Ectodermal cell (in vitro differentiated cells): ENCODE data around the gene FARSB.

Source experiments
- H3K27ac ChIP-seq: 2 replicates; pipeline ENCODE4 v1.7.0; 2013; ENCODE audit warnings: mild to moderate bottlenecking, low read depth, low read length; ENCODE audit not compliant: insufficient read depth, poor library complexity, severe bottlenecking
- H3K27me3 ChIP-seq: 2 replicates; pipeline ENCODE4 v1.7.0; 2013; ENCODE audit warnings: mild to moderate bottlenecking, low read length; ENCODE audit not compliant: insufficient read depth, control insufficient read depth, poor library complexity, severe bottlenecking
- H3K36me3 ChIP-seq: one replicate; pipeline ENCODE4 v1.7.0; 2013; ENCODE audit warnings: low read length; ENCODE audit not compliant: control insufficient read depth, insufficient read depth
- H3K4me1 ChIP-seq: one replicate; pipeline ENCODE4 v1.7.0; 2013; ENCODE audit warnings: low read length; ENCODE audit not compliant: control insufficient read depth, insufficient read depth
- H3K4me3 ChIP-seq: 2 replicates; pipeline ENCODE4 v1.7.0; 2013; ENCODE audit warnings: low read depth, low read length, control low read depth; ENCODE audit not compliant: insufficient read depth
- H3K9me3 ChIP-seq: 2 replicates; pipeline ENCODE4 v1.7.0; 2013; ENCODE audit warnings: mild to moderate bottlenecking, low read length, moderate library complexity; ENCODE audit not compliant: control insufficient read depth
- WGBS, 2 experiments: methylation state at CpG; one replicate each; pipeline ENCODE4 v1.1.7; 2013; ENCODE audit warnings: missing lambda C conversion rate in 2 of 2; 5-methylcytosine and 5-hydroxymethylcytosine counted together

Gene FARSB

DNA sequence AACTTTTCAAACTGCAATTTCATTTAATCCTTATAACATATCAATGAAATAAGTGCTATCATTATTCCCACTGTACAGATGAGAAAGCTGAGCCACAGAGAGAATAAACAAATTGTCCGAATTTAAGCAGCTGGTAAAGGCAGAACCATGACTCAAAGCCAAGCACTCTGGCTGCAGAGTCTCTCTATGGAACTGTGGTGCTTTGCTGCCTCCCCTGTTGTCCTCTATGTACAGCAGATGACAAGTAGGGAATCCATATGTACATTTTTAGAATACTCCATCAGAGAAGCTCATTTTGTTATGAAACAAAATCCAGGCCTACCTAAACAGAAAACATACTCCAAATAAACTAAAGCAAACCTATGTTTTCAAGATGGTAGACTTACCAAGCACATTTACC lies 45.1 kb downstream of the FARSB start:
- Histone ChIP-seq H3K36me3 (peaks cover 8% of the 10 kb centered on the region), H3K27ac (no peak overlapping the region), H3K27me3 (no peaks in the 10 kb centered on the region), H3K4me1 (peaks cover 6% of the 10 kb centered on the region), H3K9me3 (no peaks in the 10 kb centered on the region), H3K4me3 (no peak overlapping the region)
- WGBS, 2 experiments = 92 to 100% methylated on average over 1 of the region's 1 CpG

DNA sequence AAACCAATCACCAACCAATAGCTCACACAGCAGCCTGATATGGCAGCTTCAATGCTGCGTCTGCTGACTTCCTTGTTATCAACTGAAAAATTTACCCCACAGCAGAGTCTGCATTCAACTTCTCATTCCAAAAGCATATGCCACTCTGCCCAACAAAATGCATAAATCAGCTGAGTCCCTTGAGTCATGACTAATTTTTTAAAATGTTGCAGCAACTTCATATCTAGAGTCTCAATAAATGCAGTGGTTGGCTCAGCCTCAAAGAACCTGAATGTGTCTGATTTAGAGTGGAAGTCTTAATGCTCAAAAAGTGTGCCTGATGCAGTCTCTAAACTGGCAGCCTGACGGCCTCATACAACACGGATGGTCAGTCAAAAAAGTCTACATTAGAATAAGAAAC lies 46.5 kb downstream of the FARSB start:
- H3K4me3 ChIP-seq = no peak overlapping the region
- H3K27ac ChIP-seq = no peak overlapping the region
- H3K36me3 ChIP-seq = peaks cover 8% of the 10 kb centered on the region
- H3K27me3 ChIP-seq = no peaks in the 10 kb centered on the region
- H3K9me3 ChIP-seq = no peaks in the 10 kb centered on the region
- WGBS, 2 experiments = 74 to 78% methylated on average over 3 of the region's 3 CpGs
- H3K4me1 ChIP-seq = peaks cover 6% of the 10 kb centered on the region

DNA sequence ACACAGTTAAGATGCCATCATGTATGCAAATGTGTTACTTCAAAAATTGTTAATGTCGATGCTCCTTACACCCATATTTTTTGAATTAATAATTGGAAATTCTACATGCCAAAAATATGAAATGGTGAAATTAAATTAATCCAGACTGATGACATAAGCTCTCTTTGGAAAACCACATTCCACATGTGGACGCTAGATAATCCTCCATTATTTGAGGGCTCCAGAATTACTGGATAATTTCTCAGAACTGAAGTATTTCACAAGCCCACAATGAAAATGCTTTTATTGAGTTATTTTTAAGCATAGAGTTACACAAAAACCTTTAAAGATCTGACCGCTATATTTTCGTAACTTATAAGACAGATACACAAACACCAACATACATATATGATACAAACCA lies 47.8 kb downstream of the FARSB start:
- Histone ChIP-seq H3K27me3 (no peaks in the 10 kb centered on the region), H3K27ac (no peak overlapping the region), H3K9me3 (no peaks in the 10 kb centered on the region), H3K4me3 (no peak overlapping the region), H3K4me1 (peaks cover 6% of the 10 kb centered on the region), H3K36me3 (peaks cover 8% of the 10 kb centered on the region)
- 91% methylated on average over 3 of the region's 4 CpGs for WGBS, 2 experiments

- Histone ChIP-seq H3K4me3 (no peak overlapping the region), H3K27me3 (no peaks in the 10 kb centered on the region), H3K36me3 (no peaks in the 10 kb centered on the region), H3K27ac (no peak overlapping the region), H3K9me3 (no peaks in the 10 kb centered on the region), H3K4me1 (peaks cover 6% of the 10 kb centered on the region)
- WGBS, 2 experiments = 90 to 94% methylated on average over 2 to 3 of the region's 3 CpGs
These were observed 49.6 kb downstream of the FARSB start for GRCh38 chr2:222606306-222606705.

- WGBS, 2 experiments = 92% methylated on average over 4 of the region's 5 CpGs
- H3K4me1 ChIP-seq = peaks cover 6% of the 10 kb centered on the region
- H3K4me3 ChIP-seq = no peak overlapping the region
- no peaks in the 10 kb centered on the region for H3K36me3 ChIP-seq
- H3K9me3 ChIP-seq = no peaks in the 10 kb centered on the region
- no peaks in the 10 kb centered on the region for H3K27me3 ChIP-seq
- H3K27ac ChIP-seq = no peak overlapping the region
These were observed 51.0 kb downstream of the FARSB start for GRCh38 chr2:222604749-222605515.

DNA sequence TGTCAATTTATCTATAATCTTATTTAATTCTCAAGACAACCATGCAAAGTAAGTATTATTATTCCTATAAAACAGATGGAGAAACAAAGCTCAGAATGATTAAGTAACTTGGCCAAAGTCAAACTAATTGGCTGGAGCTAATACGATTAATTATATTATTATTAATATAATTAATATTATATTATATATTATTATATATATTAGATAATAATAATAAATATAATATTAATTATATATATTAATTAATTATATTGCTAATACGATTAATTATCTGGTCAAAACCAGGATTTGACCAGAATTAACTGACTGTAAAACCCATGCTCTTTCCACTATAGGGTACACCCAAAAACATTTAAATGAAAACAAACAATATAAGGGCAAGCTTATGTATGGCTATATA lies 52.4 kb downstream of the FARSB start:
- no peaks in the 10 kb centered on the region for H3K9me3 ChIP-seq
- peaks cover 6% of the 10 kb centered on the region for H3K4me1 ChIP-seq
- no peak overlapping the region for H3K27ac ChIP-seq
- H3K36me3 ChIP-seq = peaks cover under 1% of the 10 kb centered on the region
- no CpG with 5 or more reads among the region's 2 CpGs for WGBS, 2 experiments
- H3K4me3 ChIP-seq = no peak overlapping the region
- no peaks in the 10 kb centered on the region for H3K27me3 ChIP-seq

DNA sequence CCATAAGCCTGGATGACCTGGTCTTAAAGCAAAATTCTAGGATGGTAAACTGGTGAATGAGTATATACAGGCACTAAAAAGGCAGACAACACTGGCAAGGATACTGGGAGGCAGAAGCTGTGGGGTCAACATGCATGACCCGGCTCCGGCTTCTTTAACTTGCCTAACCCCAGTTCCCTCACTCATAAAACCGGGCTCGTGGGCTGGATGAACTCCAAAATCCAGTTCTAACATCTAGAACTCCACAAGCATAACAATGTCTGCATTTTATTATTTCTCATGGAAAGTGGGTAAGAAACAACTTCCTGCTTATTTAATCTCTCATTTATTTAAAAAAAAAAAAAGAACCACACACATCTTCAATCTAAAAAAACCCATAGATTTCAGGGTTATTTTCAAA lies 57.3 kb downstream of the FARSB start:
- Histone ChIP-seq H3K27ac (no peak overlapping the region), H3K9me3 (no peaks in the 10 kb centered on the region), H3K27me3 (no peaks in the 10 kb centered on the region), H3K4me1 (no peaks in the 10 kb centered on the region), H3K36me3 (peaks cover 3% of the 10 kb centered on the region), H3K4me3 (no peak overlapping the region)
- 88 to 98% methylated on average over 4 of the region's 4 CpGs for WGBS, 2 experiments

- Histone ChIP-seq H3K9me3 (no peaks in the 10 kb centered on the region), H3K4me3 (no peak overlapping the region), H3K27me3 (no peaks in the 10 kb centered on the region), H3K36me3 (peaks cover 3% of the 10 kb centered on the region), H3K27ac (no peak overlapping the region), H3K4me1 (no peaks in the 10 kb centered on the region)
- WGBS, 2 experiments = 92% methylated on average over 2 of the region's 2 CpGs; no CpG with 5 or more reads in 1 of the 2 experiments
These were observed 60.3 kb downstream of the FARSB start for GRCh38 chr2:222595581-222595980.

DNA sequence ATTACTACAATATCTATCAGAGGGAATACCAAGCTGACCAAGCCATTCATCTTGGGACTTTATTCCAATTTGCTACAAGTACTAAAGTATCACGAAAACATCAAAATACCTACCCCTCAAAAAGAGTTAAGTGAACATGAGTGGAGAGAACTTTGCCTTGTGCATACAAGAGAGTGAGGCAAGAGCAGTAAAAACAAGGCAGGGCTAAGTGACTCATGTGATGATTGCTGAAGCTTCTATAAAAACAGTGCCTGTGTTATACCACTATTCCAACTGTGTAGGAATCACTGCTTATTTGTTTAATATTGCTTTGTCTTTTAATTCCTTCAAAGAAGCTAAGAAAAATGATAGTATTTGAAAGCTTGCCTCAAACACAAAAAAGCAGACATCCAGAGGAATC lies 61.2 kb downstream of the FARSB start:
- WGBS, 2 experiments = 86% methylated on average over 1 of the region's 1 CpG; no CpG with 5 or more reads in 1 of the 2 experiments
- peaks cover 3% of the 10 kb centered on the region for H3K36me3 ChIP-seq
- no peaks in the 10 kb centered on the region for H3K27me3 ChIP-seq
- no peak overlapping the region for H3K4me3 ChIP-seq
- H3K27ac ChIP-seq = no peak overlapping the region
- no peaks in the 10 kb centered on the region for H3K4me1 ChIP-seq
- no peaks in the 10 kb centered on the region for H3K9me3 ChIP-seq

- Histone ChIP-seq H3K27ac (no peak overlapping the region), H3K4me3 (no peak overlapping the region), H3K36me3 (no peaks in the 10 kb centered on the region), H3K27me3 (no peaks in the 10 kb centered on the region), H3K9me3 (no peaks in the 10 kb centered on the region), H3K4me1 (no peaks in the 10 kb centered on the region)
- WGBS, 2 experiments = 88 to 96% methylated on average over 2 of the region's 2 CpGs
These were observed 63.7 kb downstream of the FARSB start for GRCh38 chr2:222592176-222592575.
